GM13976 (cell line): ENCODE results near the gene AZU1.

ENCODE experiments used
- DNase-seq: peaks from one replicate; pipeline ENCODE4 v3.0.0; 2012; ENCODE audit warnings: low spot score
- in situ Hi-C: fragments of 300-500 bp; cut with MboI; formaldehyde crosslinking; loops from one replicate; pipeline ENCODE4 v1.12.0; 2022; ENCODE audit warnings: low sequenced_read_pairs, mixed read lengths, inconsistent platforms; ENCODE audit not compliant: unreplicated experiment
- TF ChIP-seq, protein P1 (sequence below): IDR thresholded peaks from 2 replicates; pipeline ENCODE4 v1.5.1; 2012; ENCODE audit warnings: borderline replicate concordance, mild to moderate bottlenecking; ENCODE audit not compliant: insufficient read depth; ENCODE audit errors: extremely low read depth, missing control alignments, control extremely low read depth

The AZU1 gene

DNA sequence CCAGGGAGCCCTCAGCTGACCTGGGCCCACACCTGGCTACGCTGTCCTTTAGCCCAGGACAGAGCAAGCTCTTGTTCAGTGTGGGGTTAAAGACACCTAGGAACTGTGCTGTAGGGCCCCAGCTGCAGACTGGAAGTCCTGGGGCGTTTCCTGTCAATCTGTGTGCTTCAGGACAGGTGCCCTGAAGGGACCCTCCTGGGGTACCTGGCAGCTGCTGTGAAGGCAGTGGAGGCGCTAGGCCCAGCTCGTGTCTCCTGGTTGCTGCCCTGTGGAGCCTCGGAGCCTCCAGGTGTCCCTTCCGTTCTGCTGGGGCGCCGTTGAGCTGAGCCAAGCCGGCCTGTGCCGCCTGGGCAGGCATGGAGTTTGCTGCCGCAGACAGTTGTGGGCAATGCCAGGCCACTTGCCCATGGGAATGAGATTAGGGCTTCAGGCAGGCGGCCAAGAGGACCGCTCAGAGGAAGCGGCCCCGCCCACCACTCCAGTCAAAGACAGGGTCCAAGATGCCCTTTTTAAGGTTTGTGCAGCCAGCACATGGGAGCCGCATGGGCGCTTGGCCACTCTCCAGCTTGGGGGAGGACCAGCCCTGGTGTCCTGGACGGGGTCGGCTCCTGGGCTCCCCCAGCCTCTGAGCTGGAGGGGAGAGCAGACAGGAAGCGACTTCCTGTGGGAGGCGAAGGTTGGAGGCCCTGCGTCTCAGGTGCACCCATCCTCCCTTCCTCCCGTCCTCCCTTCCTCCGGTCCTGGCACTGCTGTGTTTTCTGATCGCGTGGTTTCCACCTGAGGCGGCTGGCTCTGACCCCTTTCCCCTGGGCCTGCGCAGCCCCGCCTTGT, 26.4 kb upstream of the AZU1 start:
- TF ChIP-seq, protein P1, sequence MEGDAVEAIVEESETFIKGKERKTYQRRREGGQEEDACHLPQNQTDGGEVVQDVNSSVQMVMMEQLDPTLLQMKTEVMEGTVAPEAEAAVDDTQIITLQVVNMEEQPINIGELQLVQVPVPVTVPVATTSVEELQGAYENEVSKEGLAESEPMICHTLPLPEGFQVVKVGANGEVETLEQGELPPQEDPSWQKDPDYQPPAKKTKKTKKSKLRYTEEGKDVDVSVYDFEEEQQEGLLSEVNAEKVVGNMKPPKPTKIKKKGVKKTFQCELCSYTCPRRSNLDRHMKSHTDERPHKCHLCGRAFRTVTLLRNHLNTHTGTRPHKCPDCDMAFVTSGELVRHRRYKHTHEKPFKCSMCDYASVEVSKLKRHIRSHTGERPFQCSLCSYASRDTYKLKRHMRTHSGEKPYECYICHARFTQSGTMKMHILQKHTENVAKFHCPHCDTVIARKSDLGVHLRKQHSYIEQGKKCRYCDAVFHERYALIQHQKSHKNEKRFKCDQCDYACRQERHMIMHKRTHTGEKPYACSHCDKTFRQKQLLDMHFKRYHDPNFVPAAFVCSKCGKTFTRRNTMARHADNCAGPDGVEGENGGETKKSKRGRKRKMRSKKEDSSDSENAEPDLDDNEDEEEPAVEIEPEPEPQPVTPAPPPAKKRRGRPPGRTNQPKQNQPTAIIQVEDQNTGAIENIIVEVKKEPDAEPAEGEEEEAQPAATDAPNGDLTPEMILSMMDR = no peak
- no peak for DNase-seq
- in situ Hi-C loops = no loop called here

DNA sequence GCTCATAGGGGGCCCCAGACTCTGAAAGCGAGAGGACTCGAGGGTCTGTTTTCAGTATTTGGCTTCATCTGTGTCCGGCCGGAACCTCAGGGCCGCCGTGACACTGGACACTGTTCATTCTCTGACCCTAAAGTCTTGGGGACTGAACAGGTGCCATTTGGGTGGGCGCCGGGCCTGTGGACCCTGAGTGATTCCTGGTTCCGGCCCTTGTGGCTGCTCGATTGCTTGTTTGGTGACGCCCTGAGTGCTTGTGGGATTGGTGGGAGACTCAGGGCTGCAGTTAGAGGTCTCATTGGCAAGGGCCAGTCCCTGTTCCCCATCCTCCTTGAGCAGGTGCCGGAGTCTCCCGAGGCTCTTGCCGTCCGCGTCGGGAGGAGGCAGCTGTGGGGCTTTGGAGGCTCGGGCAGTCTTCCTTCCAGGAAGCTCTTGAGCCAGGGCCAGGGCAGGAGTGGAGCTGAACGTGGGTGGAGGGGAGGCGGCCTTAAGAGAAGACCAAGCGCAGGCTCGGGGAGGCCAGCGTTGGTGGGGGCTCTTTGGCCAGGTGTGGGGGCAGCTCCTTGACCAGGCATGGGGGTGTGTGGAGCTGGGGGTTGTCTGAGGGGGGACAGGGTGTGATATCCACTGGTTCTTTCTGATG, 25.7 kb upstream of the AZU1 start:
- TF ChIP-seq, protein P1 = no peak
- no peak for DNase-seq
- in situ Hi-C loops = no loop called here

DNA sequence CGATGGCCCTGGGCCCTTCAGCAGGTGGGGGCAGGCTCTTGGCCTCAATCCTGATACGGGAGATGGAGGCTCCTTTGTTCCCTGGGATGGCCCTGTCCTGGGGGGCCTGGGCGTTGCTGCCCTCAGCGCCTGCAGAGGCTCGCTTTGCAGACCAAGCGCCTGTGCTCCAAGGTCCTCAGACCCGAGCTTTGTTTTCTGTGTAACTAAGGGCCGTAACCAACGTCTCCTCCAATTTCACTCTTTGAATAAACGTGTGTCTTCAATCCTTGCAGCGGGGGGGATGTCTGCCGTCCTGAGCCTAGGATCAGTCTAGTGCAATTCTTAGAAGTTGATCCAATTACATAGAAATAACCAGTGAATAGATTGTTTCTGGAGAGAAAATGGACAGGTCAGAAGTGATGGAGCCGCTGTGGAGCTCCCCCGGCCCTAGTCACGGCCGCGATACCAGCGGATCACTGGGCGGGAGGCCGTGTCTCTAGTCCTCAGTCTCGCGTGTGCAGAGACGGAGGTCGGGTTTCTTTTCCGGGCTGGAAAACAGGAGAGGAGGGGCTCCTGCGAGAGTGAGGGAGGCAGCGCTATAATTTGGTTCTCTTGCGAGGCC, 25.0 kb upstream of the AZU1 start:
- TF ChIP-seq, protein P1 = no peak
- in situ Hi-C loops = no loop called here
- DNase-seq = no peak

DNA sequence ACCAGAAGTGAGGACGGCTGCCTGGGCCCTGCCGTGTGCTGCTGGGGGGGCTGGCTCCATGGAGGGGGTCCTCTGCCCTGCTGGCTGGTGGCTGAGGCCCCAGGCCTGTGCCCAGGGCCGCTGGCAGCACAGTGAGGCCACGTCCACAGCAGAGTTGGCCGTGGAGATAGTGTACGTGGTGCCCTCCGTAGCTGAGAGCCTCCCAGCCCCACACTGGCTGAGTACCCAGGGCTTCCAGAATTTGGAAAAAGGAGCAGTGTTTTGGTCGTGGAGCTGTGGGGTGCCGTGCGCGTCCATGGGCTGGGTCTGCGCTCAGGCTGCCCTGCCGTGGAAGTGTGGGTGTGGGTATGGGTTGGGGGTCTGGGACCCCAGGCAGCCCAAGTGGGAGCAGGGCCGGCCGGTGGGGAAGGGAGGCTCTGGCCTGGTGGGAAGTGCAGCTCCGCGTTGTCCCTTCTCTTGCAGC, 24.5 kb upstream of the AZU1 start:
- TF ChIP-seq, protein P1 = no peak
- no peak for DNase-seq
- in situ Hi-C loops = no loop called here

DNA sequence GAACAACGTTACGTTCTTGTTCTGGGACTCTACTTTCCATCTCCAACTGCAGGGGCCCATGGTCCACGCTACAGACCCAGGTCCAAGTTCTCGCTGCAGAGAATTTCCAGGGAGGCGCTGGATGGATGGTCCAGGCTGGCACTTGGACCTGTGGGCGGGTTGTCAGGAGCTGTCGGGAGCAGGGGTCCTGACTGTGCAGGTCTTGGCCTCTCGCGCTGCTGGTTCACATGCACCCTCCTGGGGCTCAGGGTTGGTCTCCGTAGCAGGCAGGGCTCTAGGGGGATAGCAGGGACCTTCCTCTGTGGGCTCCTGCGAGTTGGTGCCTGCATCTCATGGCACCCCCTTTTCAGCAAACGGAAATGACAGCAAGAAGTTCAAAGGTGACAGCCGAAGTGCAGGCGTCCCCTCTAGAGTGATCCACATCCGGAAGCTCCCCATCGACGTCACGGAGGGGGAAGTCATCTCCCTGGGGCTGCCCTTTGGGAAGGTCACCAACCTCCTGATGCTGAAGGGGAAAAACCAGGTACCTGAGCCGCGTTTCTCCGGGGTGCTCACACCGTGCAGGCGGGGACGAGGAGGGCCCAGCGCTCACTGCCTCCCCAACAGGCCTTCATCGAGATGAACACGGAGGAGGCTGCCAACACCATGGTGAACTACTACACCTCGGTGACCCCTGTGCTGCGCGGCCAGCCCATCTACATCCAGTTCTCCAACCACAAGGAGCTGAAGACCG, 23.8 kb upstream of the AZU1 start:
- TF ChIP-seq, protein P1 = no peak
- in situ Hi-C loops = no loop called here
- DNase-seq = no peak
